Loucy (cell line): ENCODE measurements around the gene VPS37C.

Experiments used
- CTCF ChIP-seq: fragments of 200-600 bp; sonication (generic); conservative IDR thresholded peaks from 2 replicates; pipeline ENCODE4 v1.5.1; 2014; ENCODE audit warnings: mild to moderate bottlenecking, antibody characterized with exemption, low read length
- EZH2phosphoT487 ChIP-seq: fragments of 200-600 bp; IDR thresholded peaks from 2 replicates; pipeline ENCODE4 v1.6.1; 2018; ENCODE audit warnings: antibody characterized with exemption, mild to moderate bottlenecking, moderate library complexity, borderline replicate concordance

- TF ChIP-seq CTCF (peak; percentile 20; the same call in 1 of the 2 replicates), EZH2phosphoT487 (no peak)
Measured at GRCh38 chr11:61080986-61081590, 80.1 kb downstream of the VPS37C start.
